Measurements from ENCODE around the gene NFKBIB. TPM values are rescaled to one million over a fixed set of nuclear protein-coding genes. Genes with fewer than 3 reads are reported as not detected.

Gene NFKBIB
- polyA plus RNA-seq, 1 of the 3 experiments (the other 2 are of a cell fraction), result 31.8 TPM

- H2AFZ ChIP-seq (ENCODE audit: low read depth), result no peak overlapping the region
- no peak overlapping the region for H3K9ac ChIP-seq
- WGBS (ENCODE audit: low lambda C conversion rate), result 80% methylated on average over 6 of the region's 16 CpGs
- H3K27me3 ChIP-seq (ENCODE audit: insufficient read depth), result no peaks in the 10 kb centered on the region
- no peaks in the 10 kb centered on the region for H3K9me3 ChIP-seq
- H3F3A ChIP-seq (replicated peaks; ENCODE audit: insufficient read depth), result no peaks in the 10 kb centered on the region
- TF ChIP-seq MAX (IDR thresholded peaks at IDR 0.05; ENCODE audit: low read depth), result no peak
- no peak for TF ChIP-seq RXRA (IDR thresholded peaks at IDR 0.05; ENCODE audit: borderline replicate concordance, low read depth)
- TF ChIP-seq FOXM1 (IDR thresholded peaks at IDR 0.05; ENCODE audit: low read depth), result no peak
- TF ChIP-seq TCF12 (IDR thresholded peaks at IDR 0.05), result no peak
- no peak for TF ChIP-seq RFX5 (IDR thresholded peaks at IDR 0.05; ENCODE audit: low read length)
- TF ChIP-seq YY1 (IDR thresholded peaks at IDR 0.05; ENCODE audit: low read depth), result no peak
- TF ChIP-seq SMC3 (IDR thresholded peaks at IDR 0.05; ENCODE audit: low read depth, low read length), result no peak
- TF ChIP-seq TAF1 (IDR thresholded peaks at IDR 0.05; ENCODE audit: borderline replicate concordance, low read depth, low read length), result no peak
- no peak for TF ChIP-seq JUND (IDR thresholded peaks at IDR 0.05)
- TF ChIP-seq, protein P1, sequence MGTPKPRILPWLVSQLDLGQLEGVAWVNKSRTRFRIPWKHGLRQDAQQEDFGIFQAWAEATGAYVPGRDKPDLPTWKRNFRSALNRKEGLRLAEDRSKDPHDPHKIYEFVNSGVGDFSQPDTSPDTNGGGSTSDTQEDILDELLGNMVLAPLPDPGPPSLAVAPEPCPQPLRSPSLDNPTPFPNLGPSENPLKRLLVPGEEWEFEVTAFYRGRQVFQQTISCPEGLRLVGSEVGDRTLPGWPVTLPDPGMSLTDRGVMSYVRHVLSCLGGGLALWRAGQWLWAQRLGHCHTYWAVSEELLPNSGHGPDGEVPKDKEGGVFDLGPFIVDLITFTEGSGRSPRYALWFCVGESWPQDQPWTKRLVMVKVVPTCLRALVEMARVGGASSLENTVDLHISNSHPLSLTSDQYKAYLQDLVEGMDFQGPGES (IDR thresholded peaks at IDR 0.05; ENCODE audit: low read depth, low read length), result no peak
- no peak for TF ChIP-seq MXI1 (IDR thresholded peaks at IDR 0.05; ENCODE audit: low read depth, low read length)
- TF ChIP-seq, protein P2, sequence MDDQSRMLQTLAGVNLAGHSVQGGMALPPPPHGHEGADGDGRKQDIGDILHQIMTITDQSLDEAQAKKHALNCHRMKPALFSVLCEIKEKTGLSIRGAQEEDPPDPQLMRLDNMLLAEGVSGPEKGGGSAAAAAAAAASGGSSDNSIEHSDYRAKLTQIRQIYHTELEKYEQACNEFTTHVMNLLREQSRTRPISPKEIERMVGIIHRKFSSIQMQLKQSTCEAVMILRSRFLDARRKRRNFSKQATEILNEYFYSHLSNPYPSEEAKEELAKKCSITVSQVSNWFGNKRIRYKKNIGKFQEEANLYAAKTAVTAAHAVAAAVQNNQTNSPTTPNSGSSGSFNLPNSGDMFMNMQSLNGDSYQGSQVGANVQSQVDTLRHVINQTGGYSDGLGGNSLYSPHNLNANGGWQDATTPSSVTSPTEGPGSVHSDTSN (IDR thresholded peaks at IDR 0.05), result no peak
- no peak overlapping the region for H3K27ac ChIP-seq (ENCODE audit: low read depth in 2 of 2, low read length in 1 of 2)
- H3K4me2 ChIP-seq, result no peak overlapping the region
- CTCF ChIA-PET, result interaction anchor here (1.0 to 1.6 kb wide), 3 partner anchors 19 to 508 kb away, joined by 3 to 5 read pairs (median 3); partner anchors contain the start of genes FAM98C, MRPS12 and SARS2
- POLR2A ChIA-PET, result no interaction called here
- H3K9me2 ChIP-seq, result no peaks in the 10 kb centered on the region
- no peaks in the 10 kb centered on the region for H3K79me2 ChIP-seq (ENCODE audit: insufficient read depth)
- no peaks in the 10 kb centered on the region for H4K20me1 ChIP-seq (ENCODE audit: insufficient read depth)
- peaks cover 0 to 7% of the 10 kb centered on the region in 2 experiments for H3K36me3 ChIP-seq (replicated peaks in 1 of 2; ENCODE audit: control insufficient read depth in 1 of 2, insufficient read depth in 2 of 2, low read length in 1 of 2)
- no peaks in the 10 kb centered on the region for H3K4me1 ChIP-seq (ENCODE audit: control insufficient read depth in 1 of 2, insufficient read depth in 2 of 2, low read depth in 1 of 2, low read length in 1 of 2)
- no peak overlapping the region for H3K4me3 ChIP-seq (ENCODE audit: low read depth in 2 of 2, low read length in 1 of 2)
- DNase-seq, result no peak
Observed at GRCh38 chr19:38911388-38912001, 11.7 kb downstream of the NFKBIB start.

GRCh38 chr19:38912600-38913514 is 13.1 kb downstream of the NFKBIB start:
- 83% methylated on average over 11 of the region's 12 CpGs for WGBS (ENCODE audit: low lambda C conversion rate)
- no peak for DNase-seq
- H3K9me2 ChIP-seq, result no peaks in the 10 kb centered on the region
- H3K4me3 ChIP-seq (ENCODE audit: low read depth in 2 of 2, low read length in 1 of 2), result no peak overlapping the region
- no peak overlapping the region for H3K4me2 ChIP-seq
- H3K27me3 ChIP-seq (ENCODE audit: insufficient read depth), result no peaks in the 10 kb centered on the region
- no peaks in the 10 kb centered on the region for H3F3A ChIP-seq (replicated peaks; ENCODE audit: insufficient read depth)
- no peak overlapping the region for H3K9ac ChIP-seq
- H2AFZ ChIP-seq (ENCODE audit: low read depth), result no peak overlapping the region
- CTCF ChIA-PET, result interaction anchor here (1.0 to 1.7 kb wide), 4 partner anchors 17 to 510 kb away, joined by 3 to 6 read pairs (median 4); partner anchors contain the start of genes FAM98C, MRPS12 and SARS2
- no peaks in the 10 kb centered on the region for H3K79me2 ChIP-seq (ENCODE audit: insufficient read depth)
- H3K36me3 ChIP-seq (replicated peaks in 1 of 2; ENCODE audit: control insufficient read depth in 1 of 2, insufficient read depth in 2 of 2, low read length in 1 of 2), result no peaks in the 10 kb centered on the region
- peaks cover 0 to 6% of the 10 kb centered on the region in 2 experiments; a peak in 1 of 4 replicates for H3K4me1 ChIP-seq (ENCODE audit: control insufficient read depth in 1 of 2, insufficient read depth in 2 of 2, low read depth in 1 of 2, low read length in 1 of 2)
- no peak for TF ChIP-seq EZH2phosphoT487 (IDR thresholded peaks at IDR 0.05; ENCODE audit: borderline replicate concordance, low read depth)
- no peak for TF ChIP-seq MEF2A (IDR thresholded peaks at IDR 0.05; ENCODE audit: borderline replicate concordance, low read depth)
- TF ChIP-seq, protein P1 (IDR thresholded peaks at IDR 0.05; ENCODE audit: low read depth, low read length), result no peak
- no peak for TF ChIP-seq GATA2 (CRISPR knock-in tag; IDR thresholded peaks at IDR 0.05)
- no peak for TF ChIP-seq POLR2AphosphoS5 (IDR thresholded peaks at IDR 0.05; ENCODE audit: low read depth, low read length)
- no peaks in the 10 kb centered on the region for H3K9me3 ChIP-seq
- H4K20me1 ChIP-seq (ENCODE audit: insufficient read depth), result no peaks in the 10 kb centered on the region
- POLR2A ChIA-PET, result no interaction called here
- no peak overlapping the region for H3K27ac ChIP-seq (ENCODE audit: low read depth in 2 of 2, low read length in 1 of 2)
